KMS-11 (cell line): ENCODE results near the gene KRTAP10-3.

Experiments
- H2AFZ ChIP-seq: fragments of 200-600 bp; sonication (generic); 2 replicates; pipeline ENCODE4 v1.6.1; 2016; ENCODE audit warnings: antibody characterized with exemption, mixed run types, low read depth
- H3K27ac ChIP-seq: fragments of 200-600 bp; sonication (generic); 2 replicates; pipeline ENCODE4 v1.6.1; 2016; ENCODE audit warnings: mild to moderate bottlenecking, mixed run types
- H3K27me3 ChIP-seq: fragments of 200-600 bp; sonication (generic); 2 replicates; pipeline ENCODE4 v1.6.1; 2017; ENCODE audit warnings: mild to moderate bottlenecking, low read depth, mixed run types, moderate library complexity; ENCODE audit not compliant: insufficient read depth
- H3K36me3 ChIP-seq: fragments of 200-600 bp; sonication (generic); 2 replicates; pipeline ENCODE4 v1.6.1; 2017; ENCODE audit warnings: mild to moderate bottlenecking, mixed run types; ENCODE audit not compliant: insufficient read depth
- H3K4me1 ChIP-seq: fragments of 200-600 bp; sonication (generic); 2 replicates; pipeline ENCODE4 v1.6.1; 2016; ENCODE audit warnings: mild to moderate bottlenecking, low read depth, mixed run types; ENCODE audit not compliant: poor library complexity, severe bottlenecking
- H3K4me2 ChIP-seq: fragments of 200-600 bp; sonication (generic); 2 replicates; pipeline ENCODE4 v1.7.0; 2016; ENCODE audit warnings: mild to moderate bottlenecking, mixed run types
- H3K4me3 ChIP-seq: fragments of 200-600 bp; sonication (generic); IDR thresholded peaks from 2 replicates; pipeline ENCODE4 v1.6.1; 2017; ENCODE audit warnings: low read depth, low read length, mixed read lengths; ENCODE audit not compliant: insufficient read depth
- H3K79me2 ChIP-seq: fragments of 200-600 bp; sonication (generic); 2 replicates; pipeline ENCODE4 v1.6.1; 2016; ENCODE audit warnings: low read depth, mixed run types; ENCODE audit not compliant: insufficient read depth
- H3K9ac ChIP-seq: fragments of 200-600 bp; sonication (generic); 2 replicates; pipeline ENCODE4 v1.6.1; 2016; ENCODE audit warnings: mild to moderate bottlenecking, mixed run types
- H4K20me1 ChIP-seq: fragments of 200-600 bp; sonication (generic); 2 replicates; pipeline ENCODE4 v1.6.1; 2016; ENCODE audit warnings: mild to moderate bottlenecking, mixed run types; ENCODE audit not compliant: insufficient read depth
- CTCF ChIP-seq: fragments of 200-600 bp; sonication (generic); conservative IDR thresholded peaks from 2 replicates; pipeline ENCODE4 v1.6.1; 2017; ENCODE audit warnings: low read depth, mild to moderate bottlenecking, antibody characterized with exemption, low read length, moderate library complexity, mixed read lengths

The KRTAP10-3 gene

GRCh38 chr21:44533121-44533890 is 25.3 kb downstream of the KRTAP10-3 start:
- Histone ChIP-seq H4K20me1 (no peaks in the 10 kb centered on the region), H3K4me3 (no peak overlapping the region), H3K4me2 (no peak overlapping the region), H3K27me3 (peaks cover 58% of the 10 kb centered on the region), H3K9ac (no peak overlapping the region), H3K79me2 (no peaks in the 10 kb centered on the region), H3K36me3 (no peaks in the 10 kb centered on the region), H2AFZ (no peak overlapping the region), H3K4me1 (no peaks in the 10 kb centered on the region), H3K27ac (no peak overlapping the region)
- no peak for TF ChIP-seq CTCF

- Histone ChIP-seq H3K4me1 (no peaks in the 10 kb centered on the region), H3K9ac (no peak overlapping the region), H3K4me3 (no peak overlapping the region), H3K79me2 (no peaks in the 10 kb centered on the region), H3K27ac (no peak overlapping the region), H4K20me1 (no peaks in the 10 kb centered on the region), H3K36me3 (no peaks in the 10 kb centered on the region), H3K27me3 (peaks cover 55% of the 10 kb centered on the region), H3K4me2 (no peak overlapping the region), H2AFZ (no peak overlapping the region)
- TF ChIP-seq CTCF = no peak
Measured at GRCh38 chr21:44532712-44533111, 25.9 kb downstream of the KRTAP10-3 start.

- H3K4me2 ChIP-seq = no peak overlapping the region
- no peaks in the 10 kb centered on the region for H3K79me2 ChIP-seq
- no peak overlapping the region for H3K27ac ChIP-seq
- no peak for TF ChIP-seq CTCF
- H3K27me3 ChIP-seq = peaks cover 51% of the 10 kb centered on the region
- no peaks in the 10 kb centered on the region for H4K20me1 ChIP-seq
- H3K4me3 ChIP-seq = no peak overlapping the region
- no peaks in the 10 kb centered on the region for H3K36me3 ChIP-seq
- no peak overlapping the region for H3K9ac ChIP-seq
- H2AFZ ChIP-seq = no peak overlapping the region
- H3K4me1 ChIP-seq = no peaks in the 10 kb centered on the region
Measured at GRCh38 chr21:44531606-44532564, 26.7 kb downstream of the KRTAP10-3 start.

GRCh38 chr21:44530903-44531605 is 27.5 kb downstream of the KRTAP10-3 start:
- no peak overlapping the region for H2AFZ ChIP-seq
- H3K36me3 ChIP-seq = no peaks in the 10 kb centered on the region
- no peak overlapping the region for H3K4me3 ChIP-seq
- no peak for TF ChIP-seq CTCF
- H3K4me2 ChIP-seq = no peak overlapping the region
- H3K4me1 ChIP-seq = no peaks in the 10 kb centered on the region
- no peak overlapping the region for H3K27ac ChIP-seq
- H4K20me1 ChIP-seq = no peaks in the 10 kb centered on the region
- H3K79me2 ChIP-seq = no peaks in the 10 kb centered on the region
- H3K27me3 ChIP-seq = peaks cover 50% of the 10 kb centered on the region
- no peak overlapping the region for H3K9ac ChIP-seq
